Hematopoietic multipotent progenitor cell treated with erythropoietin and hydrocortisone succinate and interleukin-3 and kit ligand, for 17 days (in vitro differentiated cells): ENCODE data around the gene HIPK1.
"Not testable (repeated sequence)": the region's sequence is repeated elsewhere in the genome, so short reads cannot be mapped to it uniquely, and the experiment has no call there.

Experiments used
- DNase-seq: peaks from one replicate; pipeline ENCODE4 v3.0.0-alpha.2; 2015; ENCODE audit warnings: low spot score

The HIPK1 gene

GRCh38 chr1:114011796-114012195 is 82.7 kb downstream of the HIPK1 start:
- DNase-seq = no peak

DNA sequence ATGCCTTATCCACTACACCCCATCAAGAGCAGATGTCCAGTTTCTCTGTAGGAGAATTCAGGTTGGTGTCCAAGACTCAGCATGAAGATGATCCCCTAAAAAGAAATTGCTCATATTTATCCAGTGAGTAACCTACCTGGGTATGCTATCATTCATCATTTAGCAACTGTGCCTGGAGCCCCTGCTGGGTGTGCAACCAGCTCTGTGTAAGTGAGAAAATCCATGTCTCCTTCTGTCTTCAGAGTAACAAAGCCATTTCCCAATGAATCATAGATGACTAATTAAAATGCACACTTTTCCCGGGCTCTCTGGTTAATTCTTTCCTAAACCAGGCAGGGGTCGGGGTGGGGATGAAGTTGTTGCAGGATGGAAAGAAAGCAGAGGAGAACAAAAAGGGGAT is 86.0 kb downstream of the HIPK1 start:
- DNase-seq = no peak

GRCh38 chr1:114019724-114020123 is 90.6 kb downstream of the HIPK1 start:
- not testable (repeated sequence) for DNase-seq

GRCh38 chr1:114021665-114022099 is 92.6 kb downstream of the HIPK1 start:
- no peak for DNase-seq

DNA sequence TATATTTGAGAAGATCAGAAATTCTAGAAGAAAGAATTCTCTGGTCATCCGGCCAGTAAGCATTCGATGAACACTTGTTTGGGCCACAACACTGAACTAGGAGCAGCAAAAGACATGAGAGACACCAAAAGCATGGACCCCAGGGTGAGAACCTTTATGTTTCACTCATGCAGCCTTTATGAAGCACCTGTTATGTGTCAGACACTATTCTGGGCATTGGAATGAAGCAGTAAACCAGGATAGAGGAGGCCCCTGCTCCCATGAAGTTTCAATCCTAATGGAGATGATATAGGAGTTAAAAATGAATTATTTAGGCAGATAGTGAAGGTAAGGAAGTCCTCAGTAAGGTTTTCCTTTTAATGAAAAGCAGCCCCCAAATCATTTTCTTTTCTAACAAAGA is 93.8 kb downstream of the HIPK1 start:
- no peak for DNase-seq

DNA sequence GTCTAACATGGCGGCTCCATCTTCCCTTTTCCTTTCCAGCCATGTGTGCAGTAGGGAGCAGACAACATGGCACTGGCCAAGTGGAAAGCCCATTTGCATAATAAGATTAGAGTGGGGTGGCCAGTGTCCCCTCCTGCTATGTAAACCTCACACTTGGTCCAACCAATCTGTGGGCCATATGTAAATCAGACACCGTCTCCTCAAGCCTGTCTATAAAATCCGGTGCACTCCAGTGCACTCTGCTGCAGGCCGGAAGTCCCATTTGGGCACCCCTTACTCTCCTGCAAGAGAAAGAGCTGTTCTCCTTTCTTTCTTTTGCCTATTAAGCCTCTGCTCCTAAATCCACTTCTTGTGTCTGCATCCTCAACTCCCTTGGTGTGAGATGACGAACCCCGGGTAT is 94.3 kb downstream of the HIPK1 start:
- DNase-seq = no peak

DNA sequence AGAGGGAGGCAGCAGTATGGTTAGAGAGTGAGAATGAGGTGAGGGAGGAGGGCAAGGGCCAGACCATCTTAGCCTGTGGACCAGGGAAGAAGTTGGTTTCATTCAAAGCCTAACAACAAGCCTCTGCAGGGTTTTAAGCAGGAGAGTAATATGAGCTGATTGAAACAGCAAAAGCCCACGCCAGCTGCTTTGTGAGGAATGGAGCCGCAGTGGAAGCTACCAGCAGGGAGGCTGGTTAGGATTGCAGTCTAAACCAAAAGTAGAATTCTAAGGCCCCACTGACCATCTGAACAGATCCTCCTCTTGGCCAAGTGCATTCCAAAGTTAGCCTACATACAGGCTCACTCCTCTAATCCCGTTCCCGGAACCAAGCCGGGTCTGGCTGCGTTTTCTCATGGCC is 94.9 kb downstream of the HIPK1 start:
- DNase-seq = no peak

DNA sequence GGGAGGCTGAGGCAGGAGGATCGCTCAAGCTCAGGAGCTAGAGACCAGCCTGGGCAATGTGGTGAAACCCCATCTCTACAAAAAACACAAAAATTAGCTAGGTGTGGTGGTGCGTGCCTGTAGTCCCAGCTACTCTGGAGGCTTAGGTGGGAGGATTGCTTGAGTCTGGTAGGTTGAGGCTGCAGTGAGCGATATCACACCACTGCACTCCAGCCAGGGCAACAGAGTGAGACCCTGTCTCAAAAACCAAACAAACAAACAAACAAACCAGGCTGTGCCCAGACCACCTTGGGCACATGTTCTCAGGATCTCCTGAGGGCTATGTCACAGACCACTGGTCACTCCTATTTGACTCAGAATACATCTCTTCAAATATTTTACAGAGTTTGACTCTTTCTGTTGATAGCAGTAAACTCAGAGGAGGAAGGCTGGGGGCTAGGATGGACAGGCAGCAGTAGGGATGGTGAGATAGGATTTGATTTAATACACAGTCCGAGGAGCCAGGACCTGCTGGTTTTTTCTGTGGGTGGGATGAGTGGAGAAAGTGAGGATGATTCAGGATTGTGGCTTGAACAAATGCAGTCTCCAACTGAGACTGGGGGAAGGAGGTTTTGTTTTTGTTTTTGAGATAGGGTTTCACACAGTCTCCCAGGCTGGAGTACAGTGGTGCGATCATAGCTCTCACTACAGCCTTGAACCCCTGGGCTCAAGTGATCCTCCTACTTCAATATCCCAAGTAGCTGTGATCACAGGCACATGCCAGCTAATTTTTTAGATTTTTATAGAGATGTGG is 96.7 kb downstream of the HIPK1 start:
- no peak for DNase-seq

- DNase-seq = no peak
These were observed 97.7 kb downstream of the HIPK1 start for GRCh38 chr1:114026797-114027196.
